GM23338 (cell line): ENCODE measurements around the gene KIRREL3. TPM values are rescaled to one million over a fixed set of nuclear protein-coding genes. Genes with fewer than 3 reads are reported as not detected.

Experiments used
- ATAC-seq: fragments of 200-7000 bp; cut with Tn5 transposase; 3 replicates; pipeline ENCODE4 v1.9.1; 2020
- DNase-seq: peaks from one replicate; pipeline ENCODE4 v3.0.0-alpha.2; 2015; ENCODE audit warnings: low spot score
- H2AFZ ChIP-seq: fragments of 200-600 bp; sonication (generic); 2 replicates; pipeline ENCODE4 v1.8.0; 2016; ENCODE audit warnings: antibody characterized with exemption, mild to moderate bottlenecking, moderate library complexity
- H3F3A ChIP-seq: fragments of 200-600 bp; sonication (generic); replicated peaks from 2 replicates; pipeline ENCODE4 v1.8.0; 2017; ENCODE audit warnings: antibody characterized with exemption, mixed run types, low read depth
- H3K27ac ChIP-seq: fragments of 200-600 bp; sonication (generic); 2 replicates; pipeline ENCODE4 v1.6.1; 2016; ENCODE audit warnings: low read depth
- H3K27me3 ChIP-seq: fragments of 200-600 bp; sonication (generic); 2 replicates; pipeline ENCODE4 v1.8.0; 2016; ENCODE audit warnings: mild to moderate bottlenecking, mixed run types, moderate library complexity; ENCODE audit not compliant: insufficient read depth
- H3K36me3 ChIP-seq: fragments of 200-600 bp; sonication (generic); 2 replicates; pipeline ENCODE4 v1.8.0; 2016; ENCODE audit warnings: mild to moderate bottlenecking; ENCODE audit not compliant: insufficient read depth
- H3K4me1 ChIP-seq: fragments of 200-600 bp; sonication (generic); 2 replicates; pipeline ENCODE4 v1.8.0; 2016; ENCODE audit warnings: mild to moderate bottlenecking, moderate library complexity; ENCODE audit not compliant: insufficient read depth
- H3K4me2 ChIP-seq: fragments of 200-600 bp; sonication (generic); 2 replicates; pipeline ENCODE4 v1.7.1; 2017; ENCODE audit warnings: mixed run types
- H3K4me3 ChIP-seq: fragments of 200-600 bp; sonication (generic); 2 replicates; pipeline ENCODE4 v1.6.1; 2016; ENCODE audit warnings: mixed run types
- H3K79me2 ChIP-seq: fragments of 200-600 bp; sonication (generic); replicated peaks from 2 replicates; pipeline ENCODE4 v1.8.0; 2017; ENCODE audit warnings: mild to moderate bottlenecking; ENCODE audit not compliant: insufficient read depth
- H3K9me2 ChIP-seq: fragments of 200-600 bp; sonication (generic); 2 replicates; pipeline ENCODE4 v1.8.0; 2017; ENCODE audit not compliant: insufficient read depth
- H4K20me1 ChIP-seq: fragments of 200-600 bp; sonication (generic); replicated peaks from 2 replicates; pipeline ENCODE4 v1.8.0; 2017; ENCODE audit warnings: mild to moderate bottlenecking; ENCODE audit not compliant: insufficient read depth
- H3K27ac Mint-ChIP-seq: 2 replicates; pipeline ENCODE4 v1.8.0; 2020; ENCODE audit warnings: inconsistent platforms, mild to moderate bottlenecking, moderate library complexity, mixed read lengths
- H3K27me3 Mint-ChIP-seq: 3 replicates; pipeline ENCODE4 v1.8.0; 2022; ENCODE audit warnings: low read depth, mild to moderate bottlenecking, moderate library complexity, mixed read lengths, inconsistent platforms; ENCODE audit not compliant: insufficient read depth, poor library complexity
- H3K36me3 Mint-ChIP-seq: 3 replicates; pipeline ENCODE4 v1.8.0; 2021; ENCODE audit warnings: low read depth, mild to moderate bottlenecking, inconsistent platforms, moderate library complexity, mixed read lengths
- H3K4me1 Mint-ChIP-seq: 3 replicates; pipeline ENCODE4 v1.8.0; 2020; ENCODE audit warnings: mild to moderate bottlenecking, inconsistent platforms, mixed read lengths
- H3K4me3 Mint-ChIP-seq: 3 replicates; pipeline ENCODE4 v1.8.0; 2021; ENCODE audit warnings: moderate library complexity, mild to moderate bottlenecking, inconsistent platforms, mixed read lengths
- H3K9me3 Mint-ChIP-seq: 3 replicates; pipeline ENCODE4 v1.8.0; 2020; ENCODE audit warnings: moderate library complexity, mild to moderate bottlenecking, inconsistent platforms, mixed read lengths
- EZH2 ChIP-seq: fragments of 200-600 bp; sonication (generic); IDR thresholded peaks from one replicate; pipeline ENCODE4 v1.8.0; 2017; ENCODE audit warnings: antibody characterized with exemption, mild to moderate bottlenecking, low read depth; ENCODE audit not compliant: unreplicated experiment
- EZH2phosphoT487 ChIP-seq: fragments of 200-600 bp; sonication (generic); IDR thresholded peaks from one replicate; pipeline ENCODE4 v1.8.1; 2018; ENCODE audit warnings: antibody characterized with exemption; ENCODE audit not compliant: unreplicated experiment
- JUNB ChIP-seq: IDR thresholded peaks from one replicate; pipeline ENCODE4 v1.6.1; 2016; ENCODE audit warnings: antibody characterized with exemption; ENCODE audit not compliant: unreplicated experiment
- NANOG ChIP-seq: IDR thresholded peaks from 2 replicates; pipeline ENCODE4 v1.6.1; 2016; ENCODE audit warnings: antibody characterized with exemption, borderline replicate concordance
- POLR2AphosphoS5 ChIP-seq: IDR thresholded peaks from 2 replicates; pipeline ENCODE4 v1.6.1; 2016; ENCODE audit warnings: antibody characterized with exemption, low read depth
- STAT1 ChIP-seq: IDR thresholded peaks from one replicate; pipeline ENCODE4 v1.6.1; 2016; ENCODE audit warnings: antibody characterized with exemption; ENCODE audit not compliant: unreplicated experiment
- ZNF331 ChIP-seq: fragments of 250-450 bp; sonication (Bioruptor Pico); IDR thresholded peaks from 2 replicates; pipeline ENCODE4 v1.5.0; 2020; ENCODE audit warnings: low read depth, mild to moderate bottlenecking, moderate library complexity
- polyA plus RNA-seq: library from polyadenylated mRNA; unstranded; fragments of >200 nt; fragmentation: Nextera tagmentation; extraction: Ambion mirVana; gene quantifications from 2 replicates; pipeline ENCODE4 v1.2.1, GENCODE V29; 2016
- total RNA-seq: library from RNA; depleted of rRNA; stranded (reverse); fragments of >200 nt; shearing (Covaris generic); gene quantifications from 2 replicates; pipeline ENCODE4 v1.2.3, GENCODE V29; 2014
- TF ChIP-seq, protein P1 (sequence below): fragments of 250-450 bp; sonication (Bioruptor Pico); IDR thresholded peaks from 2 replicates; pipeline ENCODE4 v1.5.0; 2020; ENCODE audit warnings: mild to moderate bottlenecking, moderate library complexity
- TF ChIP-seq, protein P2 (sequence below), 2 experiments: fragments of 200-600 bp in 1 of 2; sonication (generic) in 1 of 2; conservative IDR thresholded peaks; 2 replicates each; pipeline versions ENCODE4 v1.5.1 to v1.6.1; 2016 to 2017; ENCODE audit warnings: antibody characterized with exemption in 2 of 2, low read depth in 2 of 2, mild to moderate bottlenecking in 2 of 2, moderate library complexity in 1 of 2

KIRREL3 gene
- total and polyA plus RNA-seq, 2 experiments from 2014 or later = 0.13 to 1.5 TPM

DNA sequence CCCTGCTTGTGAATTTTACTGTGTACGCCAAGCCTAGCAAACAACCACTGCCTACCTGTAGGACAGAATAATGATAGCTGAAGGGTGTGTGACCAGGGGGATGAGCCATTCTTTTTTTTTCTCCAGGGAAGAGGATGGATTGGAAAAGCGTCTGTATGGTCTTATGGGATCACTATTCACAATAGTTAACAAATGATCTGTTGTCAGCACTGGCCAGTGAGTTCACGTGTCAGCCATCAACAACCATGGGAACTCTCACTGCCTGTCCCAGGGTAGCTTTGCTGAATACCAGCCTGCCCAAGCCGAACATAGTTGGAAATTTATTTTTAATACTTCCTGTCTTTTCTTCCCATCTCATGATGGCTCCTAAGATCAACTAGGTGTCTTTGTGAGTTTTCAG is 474.9 kb downstream of the KIRREL3 start:
- no peak overlapping the region for H3K4me3 Mint-ChIP-seq
- H3K27me3 ChIP-seq = no peaks in the 10 kb centered on the region
- peaks cover 3% of the 10 kb centered on the region for H3K27me3 Mint-ChIP-seq
- H3K36me3 ChIP-seq = no peaks in the 10 kb centered on the region
- no peak overlapping the region for H3K4me2 ChIP-seq
- DNase-seq (no peak), ATAC-seq (no peak)
- no peaks in the 10 kb centered on the region for H3K9me3 Mint-ChIP-seq
- H3K4me1 Mint-ChIP-seq = peaks cover 2% of the 10 kb centered on the region; the same call in 1 of the 3 replicates
- no peaks in the 10 kb centered on the region for H3K4me1 ChIP-seq
- H3K27ac Mint-ChIP-seq = no peak overlapping the region
- H3K36me3 Mint-ChIP-seq = no peaks in the 10 kb centered on the region
- H4K20me1 ChIP-seq = no peaks in the 10 kb centered on the region
- H3K9me2 ChIP-seq = no peaks in the 10 kb centered on the region
- H3K79me2 ChIP-seq = no peaks in the 10 kb centered on the region
- H3F3A ChIP-seq = no peaks in the 10 kb centered on the region
- no peak for TF ChIP-seq JUNB
- no peak for TF ChIP-seq EZH2phosphoT487
- no peak for TF ChIP-seq STAT1
- no peak for TF ChIP-seq NANOG
- TF ChIP-seq POLR2AphosphoS5 = no peak
- TF ChIP-seq EZH2 = no peak
- TF ChIP-seq, protein P1, sequence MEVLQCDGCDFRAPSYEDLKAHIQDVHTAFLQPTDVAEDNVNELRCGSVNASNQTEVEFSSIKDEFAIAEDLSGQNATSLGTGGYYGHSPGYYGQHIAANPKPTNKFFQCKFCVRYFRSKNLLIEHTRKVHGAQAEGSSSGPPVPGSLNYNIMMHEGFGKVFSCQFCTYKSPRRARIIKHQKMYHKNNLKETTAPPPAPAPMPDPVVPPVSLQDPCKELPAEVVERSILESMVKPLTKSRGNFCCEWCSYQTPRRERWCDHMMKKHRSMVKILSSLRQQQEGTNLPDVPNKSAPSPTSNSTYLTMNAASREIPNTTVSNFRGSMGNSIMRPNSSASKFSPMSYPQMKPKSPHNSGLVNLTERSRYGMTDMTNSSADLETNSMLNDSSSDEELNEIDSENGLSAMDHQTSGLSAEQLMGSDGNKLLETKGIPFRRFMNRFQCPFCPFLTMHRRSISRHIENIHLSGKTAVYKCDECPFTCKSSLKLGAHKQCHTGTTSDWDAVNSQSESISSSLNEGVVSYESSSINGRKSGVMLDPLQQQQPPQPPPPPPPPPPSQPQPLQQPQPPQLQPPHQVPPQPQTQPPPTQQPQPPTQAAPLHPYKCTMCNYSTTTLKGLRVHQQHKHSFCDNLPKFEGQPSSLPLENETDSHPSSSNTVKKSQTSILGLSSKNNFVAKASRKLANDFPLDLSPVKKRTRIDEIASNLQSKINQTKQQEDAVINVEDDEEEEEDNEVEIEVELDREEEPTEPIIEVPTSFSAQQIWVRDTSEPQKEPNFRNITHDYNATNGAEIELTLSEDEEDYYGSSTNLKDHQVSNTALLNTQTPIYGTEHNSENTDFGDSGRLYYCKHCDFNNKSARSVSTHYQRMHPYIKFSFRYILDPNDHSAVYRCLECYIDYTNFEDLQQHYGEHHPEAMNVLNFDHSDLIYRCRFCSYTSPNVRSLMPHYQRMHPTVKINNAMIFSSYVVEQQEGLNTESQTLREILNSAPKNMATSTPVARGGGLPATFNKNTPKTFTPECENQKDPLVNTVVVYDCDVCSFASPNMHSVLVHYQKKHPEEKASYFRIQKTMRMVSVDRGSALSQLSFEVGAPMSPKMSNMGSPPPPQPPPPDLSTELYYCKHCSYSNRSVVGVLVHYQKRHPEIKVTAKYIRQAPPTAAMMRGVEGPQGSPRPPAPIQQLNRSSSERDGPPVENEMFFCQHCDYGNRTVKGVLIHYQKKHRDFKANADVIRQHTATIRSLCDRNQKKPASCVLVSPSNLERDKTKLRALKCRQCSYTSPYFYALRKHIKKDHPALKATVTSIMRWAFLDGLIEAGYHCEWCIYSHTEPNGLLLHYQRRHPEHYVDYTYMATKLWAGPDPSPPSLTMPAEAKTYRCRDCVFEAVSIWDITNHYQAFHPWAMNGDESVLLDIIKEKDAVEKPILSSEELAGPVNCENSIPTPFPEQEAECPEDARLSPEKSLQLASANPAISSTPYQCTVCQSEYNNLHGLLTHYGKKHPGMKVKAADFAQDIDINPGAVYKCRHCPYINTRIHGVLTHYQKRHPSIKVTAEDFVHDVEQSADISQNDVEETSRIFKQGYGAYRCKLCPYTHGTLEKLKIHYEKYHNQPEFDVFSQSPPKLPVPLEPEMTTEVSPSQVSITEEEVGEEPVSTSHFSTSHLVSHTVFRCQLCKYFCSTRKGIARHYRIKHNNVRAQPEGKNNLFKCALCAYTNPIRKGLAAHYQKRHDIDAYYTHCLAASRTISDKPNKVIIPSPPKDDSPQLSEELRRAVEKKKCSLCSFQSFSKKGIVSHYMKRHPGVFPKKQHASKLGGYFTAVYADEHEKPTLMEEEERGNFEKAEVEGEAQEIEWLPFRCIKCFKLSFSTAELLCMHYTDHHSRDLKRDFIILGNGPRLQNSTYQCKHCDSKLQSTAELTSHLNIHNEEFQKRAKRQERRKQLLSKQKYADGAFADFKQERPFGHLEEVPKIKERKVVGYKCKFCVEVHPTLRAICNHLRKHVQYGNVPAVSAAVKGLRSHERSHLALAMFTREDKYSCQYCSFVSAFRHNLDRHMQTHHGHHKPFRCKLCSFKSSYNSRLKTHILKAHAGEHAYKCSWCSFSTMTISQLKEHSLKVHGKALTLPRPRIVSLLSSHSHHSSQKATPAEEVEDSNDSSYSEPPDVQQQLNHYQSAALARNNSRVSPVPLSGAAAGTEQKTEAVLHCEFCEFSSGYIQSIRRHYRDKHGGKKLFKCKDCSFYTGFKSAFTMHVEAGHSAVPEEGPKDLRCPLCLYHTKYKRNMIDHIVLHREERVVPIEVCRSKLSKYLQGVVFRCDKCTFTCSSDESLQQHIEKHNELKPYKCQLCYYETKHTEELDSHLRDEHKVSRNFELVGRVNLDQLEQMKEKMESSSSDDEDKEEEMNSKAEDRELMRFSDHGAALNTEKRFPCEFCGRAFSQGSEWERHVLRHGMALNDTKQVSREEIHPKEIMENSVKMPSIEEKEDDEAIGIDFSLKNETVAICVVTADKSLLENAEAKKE (CRISPR knock-in tag) = no peak
- TF ChIP-seq ZNF331 (CRISPR knock-in tag) = no peak
- TF ChIP-seq, protein P2, sequence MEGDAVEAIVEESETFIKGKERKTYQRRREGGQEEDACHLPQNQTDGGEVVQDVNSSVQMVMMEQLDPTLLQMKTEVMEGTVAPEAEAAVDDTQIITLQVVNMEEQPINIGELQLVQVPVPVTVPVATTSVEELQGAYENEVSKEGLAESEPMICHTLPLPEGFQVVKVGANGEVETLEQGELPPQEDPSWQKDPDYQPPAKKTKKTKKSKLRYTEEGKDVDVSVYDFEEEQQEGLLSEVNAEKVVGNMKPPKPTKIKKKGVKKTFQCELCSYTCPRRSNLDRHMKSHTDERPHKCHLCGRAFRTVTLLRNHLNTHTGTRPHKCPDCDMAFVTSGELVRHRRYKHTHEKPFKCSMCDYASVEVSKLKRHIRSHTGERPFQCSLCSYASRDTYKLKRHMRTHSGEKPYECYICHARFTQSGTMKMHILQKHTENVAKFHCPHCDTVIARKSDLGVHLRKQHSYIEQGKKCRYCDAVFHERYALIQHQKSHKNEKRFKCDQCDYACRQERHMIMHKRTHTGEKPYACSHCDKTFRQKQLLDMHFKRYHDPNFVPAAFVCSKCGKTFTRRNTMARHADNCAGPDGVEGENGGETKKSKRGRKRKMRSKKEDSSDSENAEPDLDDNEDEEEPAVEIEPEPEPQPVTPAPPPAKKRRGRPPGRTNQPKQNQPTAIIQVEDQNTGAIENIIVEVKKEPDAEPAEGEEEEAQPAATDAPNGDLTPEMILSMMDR (conservative IDR thresholded peaks at IDR 0.05; ENCODE audit: low read depth in 2 of 2) = no peak
- no peak overlapping the region for H3K27ac ChIP-seq
- no peak overlapping the region for H3K4me3 ChIP-seq
- H2AFZ ChIP-seq = no peak overlapping the region
